Measurements from ENCODE around the gene OR51V1.
"Not testable (repeated sequence)": the region's sequence is repeated elsewhere in the genome, so short reads cannot be mapped to it uniquely, and the experiment has no call there.

Gene OR51V1

DNA sequence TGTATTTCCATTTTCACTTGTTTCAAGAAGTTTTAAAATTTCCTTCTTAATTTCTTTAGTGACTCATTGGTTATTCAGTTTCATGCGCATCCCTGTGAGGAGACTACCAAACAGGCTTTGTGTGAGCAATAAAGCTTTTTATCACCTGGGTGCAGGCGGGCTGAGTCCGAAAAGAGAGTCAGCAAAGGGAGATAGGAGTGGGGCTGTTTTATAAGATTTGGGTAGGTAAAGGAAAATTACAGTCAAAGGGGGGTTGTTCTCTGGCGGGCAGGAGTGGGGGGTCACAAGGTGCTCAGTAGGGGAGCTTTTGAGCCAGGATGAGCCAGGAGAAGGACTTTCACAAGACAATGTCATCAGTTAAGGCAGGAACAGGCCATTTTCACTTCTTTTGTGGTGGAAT lies 40.3 kb downstream of the OR51V1 start:
- not testable (repeated sequence) for DNase-seq

DNA sequence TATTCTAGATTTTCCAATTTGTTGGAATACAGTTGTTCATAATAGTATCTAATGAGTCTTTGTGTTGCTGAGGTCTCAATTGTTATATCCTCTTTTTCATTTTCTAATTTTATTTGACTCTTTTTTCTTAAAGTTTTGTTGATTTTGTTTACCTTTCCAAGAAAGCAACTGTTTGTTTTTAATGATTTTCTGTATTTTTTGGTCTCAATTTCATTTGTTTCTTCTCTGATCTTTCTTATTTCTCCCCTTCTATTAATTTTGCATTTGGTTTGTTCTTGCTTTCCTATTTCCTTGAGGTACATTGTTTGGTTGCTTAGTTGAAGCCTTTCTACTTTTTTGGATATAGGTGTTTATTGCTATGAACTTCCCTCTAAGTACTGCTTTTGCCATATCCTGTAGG lies 40.7 kb downstream of the OR51V1 start:
- no peak for DNase-seq

DNA sequence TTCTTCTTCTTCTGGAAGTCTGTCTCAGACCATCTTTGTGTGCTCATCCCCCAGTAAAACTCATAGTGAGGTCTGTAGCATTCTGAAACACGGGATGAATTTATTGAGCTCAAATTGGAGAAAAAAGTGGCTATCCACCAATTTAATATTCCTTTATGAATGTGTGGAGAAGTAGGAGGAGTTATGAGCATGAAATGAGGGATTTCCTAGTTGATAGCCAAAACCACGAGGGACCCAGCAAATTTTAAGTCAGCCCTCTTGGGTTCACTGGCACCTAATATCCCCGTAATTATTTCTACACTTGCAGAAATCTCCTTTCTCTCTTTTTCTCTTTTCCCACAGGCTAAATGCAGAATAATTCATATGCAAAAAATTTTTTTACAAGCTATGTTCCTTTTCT lies 45.8 kb downstream of the OR51V1 start, which contains the start of gene OR52A1:
Gene OR52A1 (minus strand): TSS at position 101 of the 400 bp plus-strand sequence. CDS start 2,388 bp downstream, outside the sequence.
- no peak for DNase-seq

DNA sequence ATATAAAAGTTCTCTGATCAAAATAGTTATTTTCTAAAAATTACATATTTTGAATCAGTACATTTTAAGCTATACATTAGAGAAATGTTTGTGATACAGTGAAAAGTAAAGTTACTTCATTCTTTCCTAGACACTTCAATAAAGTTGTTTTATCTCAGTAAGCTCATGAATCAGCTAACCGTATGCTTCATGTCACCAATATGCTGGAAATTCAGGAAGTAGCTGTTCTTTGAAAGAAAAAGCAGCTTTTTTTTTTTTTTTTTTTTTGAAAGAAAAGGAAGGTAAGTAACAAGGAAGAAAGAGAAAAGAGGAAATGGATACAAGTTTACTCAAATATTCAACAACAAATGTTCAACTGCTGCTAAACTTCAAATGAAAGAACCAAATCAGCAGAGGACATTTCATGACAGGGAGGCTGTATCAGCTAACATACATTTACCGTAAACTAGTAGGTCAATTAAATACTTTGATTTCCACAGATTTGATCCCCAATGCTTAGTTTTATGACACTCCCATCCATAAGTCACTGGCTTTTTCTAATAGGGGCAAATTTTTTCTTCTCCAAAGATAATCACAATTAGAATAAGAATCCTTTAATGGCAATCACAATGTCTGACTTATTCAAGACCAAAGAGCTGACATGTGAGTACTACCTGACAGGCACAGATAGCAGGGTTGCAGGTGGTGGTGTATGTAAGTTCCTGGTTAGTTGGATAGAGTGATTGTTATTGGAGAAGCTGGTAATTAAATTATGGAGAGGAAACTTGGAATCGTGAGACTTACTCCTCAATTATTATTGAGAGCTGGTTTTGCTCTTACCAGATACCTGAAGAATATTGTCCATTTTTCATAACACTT lies 46.7 kb downstream of the OR51V1 start:
- no peak for DNase-seq

DNA sequence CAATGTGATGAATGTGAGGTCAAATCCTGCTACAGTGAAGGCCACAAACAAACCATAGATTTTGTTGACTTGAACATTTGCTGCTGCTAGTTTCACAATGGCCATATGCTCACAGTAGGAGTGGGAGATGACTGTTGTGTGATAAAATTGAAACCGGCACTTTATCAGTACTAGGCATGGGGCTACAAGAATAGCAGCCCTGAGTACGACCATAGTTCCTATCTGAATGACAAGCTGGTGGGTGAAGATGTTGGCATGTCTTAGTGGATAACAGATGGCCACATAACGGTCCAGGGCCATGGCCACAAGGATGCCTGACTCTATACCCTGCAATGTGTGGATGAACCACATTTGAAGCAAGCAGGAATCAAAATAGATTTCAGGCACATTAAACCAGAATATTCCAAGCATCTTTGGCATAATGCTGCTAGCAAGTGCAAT lies 48.7 kb downstream of the OR51V1 start:
- DNase-seq, result no peak
